HepG2 (cell line): ENCODE measurements around the gene CYTH1. TPM values are rescaled to one million over a fixed set of nuclear protein-coding genes. Genes with fewer than 3 reads are reported as not detected.
A peak's percentile ranks its signal among the peaks of the same experiment; 100 is the strongest.

Experiments
- AGO2 ChIP-seq: fragments of 200-400 bp; formaldehyde crosslinking; optimal IDR thresholded peaks from 2 replicates; pipeline ENCODE3; 2017; ENCODE audit warnings: mild to moderate bottlenecking, low read depth, low read length, moderate library complexity
- GPN1 ChIP-seq: sonication (generic); formaldehyde crosslinking; IDR thresholded peaks from 2 replicates; pipeline ENCODE4 v1.5.1; 2020; ENCODE audit warnings: missing genetic modification reagents, borderline replicate concordance
- GRHL1 ChIP-seq: sonication (generic); formaldehyde crosslinking; conservative IDR thresholded peaks from 2 replicates; pipeline ENCODE4 v1.8.0; 2022; ENCODE audit warnings: missing genetic modification reagents
- HHEX ChIP-seq: IDR thresholded peaks from 2 replicates; pipeline ENCODE4 v1.6.1; 2016; ENCODE audit warnings: control low read depth
- HMG20A ChIP-seq: IDR thresholded peaks from 2 replicates; pipeline ENCODE4 v1.6.1; 2016; ENCODE audit warnings: borderline replicate concordance
- MAF1 ChIP-seq: sonication (generic); formaldehyde crosslinking; IDR thresholded peaks from 2 replicates; pipeline ENCODE4 v1.5.0; 2020; ENCODE audit warnings: missing genetic modification reagents, borderline replicate concordance
- MIER3 ChIP-seq: IDR thresholded peaks from 2 replicates; pipeline ENCODE4 v1.6.1; 2016; ENCODE audit warnings: missing compliant biosample characterization, borderline replicate concordance
- MXD4 ChIP-seq: IDR thresholded peaks from 2 replicates; pipeline ENCODE4 v1.6.1; 2016; ENCODE audit warnings: mild to moderate bottlenecking, missing biosample characterization, missing genetic modification reagents
- NCOA1 ChIP-seq: sonication (generic); formaldehyde crosslinking; IDR thresholded peaks from 2 replicates; pipeline ENCODE4 v1.9.0; 2021; ENCODE audit warnings: missing genetic modification reagents
- PBX3 ChIP-seq: sonication (generic); formaldehyde crosslinking; IDR thresholded peaks from 2 replicates; pipeline ENCODE4 v1.8.1; 2023; ENCODE audit warnings: missing genetic modification reagents, inconsistent platforms, borderline replicate concordance
- RBM22 ChIP-seq: fragments of 200-400 bp; formaldehyde crosslinking; optimal IDR thresholded peaks from 2 replicates; pipeline ENCODE3; 2017; ENCODE audit warnings: mild to moderate bottlenecking, low read length, moderate library complexity
- RFX3 ChIP-seq: IDR thresholded peaks from 2 replicates; pipeline ENCODE4 v1.6.1; 2016; ENCODE audit warnings: missing biosample characterization, missing genetic modification reagents
- TERF1 ChIP-seq: sonication (generic); formaldehyde crosslinking; IDR thresholded peaks from 2 replicates; pipeline ENCODE4 v1.8.0; 2022; ENCODE audit warnings: mild to moderate bottlenecking, missing genetic modification reagents, moderate library complexity
- ZBTB34 ChIP-seq: sonication (generic); formaldehyde crosslinking; IDR thresholded peaks from 2 replicates; pipeline ENCODE4 v1.8.0; 2022; ENCODE audit warnings: mild to moderate bottlenecking, missing genetic modification reagents
- ZNF205 ChIP-seq: IDR thresholded peaks from 2 replicates; pipeline ENCODE4 v1.6.1; 2018; ENCODE audit warnings: missing biosample characterization, missing genetic modification reagents
- ZNF275 ChIP-seq: sonication (generic); formaldehyde crosslinking; IDR thresholded peaks from 2 replicates; pipeline ENCODE4 v1.8.0; 2022; ENCODE audit warnings: missing genetic modification reagents, mild to moderate bottlenecking, inconsistent platforms, borderline replicate concordance
- ZNF75D ChIP-seq: sonication (generic); formaldehyde crosslinking; IDR thresholded peaks from 2 replicates; pipeline ENCODE4 v1.8.1; 2023; ENCODE audit warnings: missing genetic modification reagents, mild to moderate bottlenecking, borderline replicate concordance
- ZNF777 ChIP-seq: sonication (generic); formaldehyde crosslinking; IDR thresholded peaks from 2 replicates; pipeline ENCODE4 v1.4.0; 2020; ENCODE audit warnings: missing genetic modification reagents
- ZNF790 ChIP-seq: sonication (generic); formaldehyde crosslinking; IDR thresholded peaks from 2 replicates; pipeline ENCODE4 v1.8.0; 2022; ENCODE audit warnings: missing genetic modification reagents, mild to moderate bottlenecking, borderline replicate concordance
- ZSCAN5A ChIP-seq: sonication (generic); formaldehyde crosslinking; IDR thresholded peaks from 2 replicates; pipeline ENCODE4 v1.8.0; 2022; ENCODE audit warnings: mild to moderate bottlenecking, missing genetic modification reagents, borderline replicate concordance
- polyA plus RNA-seq, 8 experiments: library from polyadenylated mRNA; depleted of rRNA in 3 of 8; stranded (reverse) in 7 of 8; unstranded in 1 of 8; fragments of >200 nt; fragmentation: Illumina TruSeq in 4 of 8; extraction: Trizol in 4 of 8; gene quantifications; 2 replicates each; pipeline versions ENCODE4 v1.2.1 to v1.2.3, GENCODE V29; 2011 to 2016; ENCODE audit warnings: low read depth in 4 of 8, missing spikeins in 1 of 8, mixed read lengths in 1 of 8; ENCODE audit not compliant: insufficient read depth in 1 of 8
- total RNA-seq, 5 experiments: library from RNA; depleted of rRNA; stranded (reverse); fragments of >200 nt; fragmentation: Illumina TruSeq; extraction: Trizol; gene quantifications; 2 replicates each; pipeline ENCODE4 v1.2.3, GENCODE V29; 2016; ENCODE audit warnings: low read depth in 1 of 5

The CYTH1 gene
- total and polyA plus RNA-seq, 2 of the 13 experiments (the other 11 are each of a cell fraction or from before 2014, with no cell fraction given), result 20.1 to 48.9 TPM

- no peak for TF ChIP-seq ZBTB34 (CRISPR knock-in tag)
- TF ChIP-seq ZNF790 (CRISPR knock-in tag), result no peak
- TF ChIP-seq HHEX (CRISPR knock-in tag), result no peak
- 0 out of 2 replicates have a peak, but pooled peaks have one; percentile 40 for TF ChIP-seq NCOA1 (CRISPR knock-in tag)
- peak; percentile 20; the same call in 1 of the 2 replicates for TF ChIP-seq ZNF275
- no peak for TF ChIP-seq ZSCAN5A (CRISPR knock-in tag)
- peak; percentile 64 for TF ChIP-seq ZNF777 (CRISPR knock-in tag)
- no peak for TF ChIP-seq ZNF75D (CRISPR knock-in tag)
- peak; percentile 15; the same call in 1 of the 2 replicates for TF ChIP-seq ZNF205 (CRISPR knock-in tag)
- peak; percentile 69; the same call in 1 of the 2 replicates for TF ChIP-seq HMG20A (CRISPR knock-in tag)
- TF ChIP-seq MIER3, result 0 out of 2 replicates have a peak, but pooled peaks have one; percentile 56
- no peak for TF ChIP-seq GRHL1 (CRISPR knock-in tag)
- no peak for TF ChIP-seq AGO2
- no peak for TF ChIP-seq MAF1 (CRISPR knock-in tag)
- TF ChIP-seq RFX3 (CRISPR knock-in tag), result no peak
- TF ChIP-seq PBX3 (CRISPR knock-in tag), result no peak
- no peak for TF ChIP-seq TERF1 (CRISPR knock-in tag)
- TF ChIP-seq RBM22, result no peak
- 0 out of 2 replicates have a peak, but pooled peaks have one; percentile 37 for TF ChIP-seq MXD4
- no peak for TF ChIP-seq GPN1 (CRISPR knock-in tag)
Observed at GRCh38 chr17:78665952-78666920, 115.8 kb downstream of the CYTH1 start (continued).
